WTC11 (cell line): ENCODE results near the gene RAI1. TPM values are rescaled to one million over a fixed set of nuclear protein-coding genes. Genes with fewer than 3 reads are reported as not detected.

Experiments used
- ATAC-seq: fragments of 200-7000 bp; cut with Tn5 transposase; 2 replicates; pipeline ENCODE4 v1.10.0; 2021; ENCODE audit warnings: mild to moderate bottlenecking, moderate library complexity
- CTCF ChIA-PET: fragments of 300-600 bp; sonication (Branson Sonifier 250); formaldehyde crosslinking; loops from one replicate; lab custom pipeline; 2021; ENCODE audit warnings: antibody characterized with exemption; lab: Charles Lee
- POLR2A ChIA-PET: fragments of 350-600 bp; sonication (Branson Sonifier 250); formaldehyde crosslinking; loops from one replicate; lab custom pipeline; 2021; ENCODE audit warnings: antibody characterized with exemption; lab: Charles Lee
- DNase-seq: peaks from one replicate; pipeline ENCODE4 v3.0.0; 2021; ENCODE audit warnings: low spot score
- H3K27ac Mint-ChIP-seq: 2 replicates; pipeline ENCODE4 v1.8.0; 2021; ENCODE audit warnings: mixed read lengths
- H3K27me3 Mint-ChIP-seq: 2 replicates; pipeline ENCODE4 v1.8.0; 2021; ENCODE audit warnings: low read depth, mild to moderate bottlenecking, moderate library complexity, mixed read lengths
- H3K36me3 Mint-ChIP-seq: 2 replicates; pipeline ENCODE4 v1.8.0; 2021; ENCODE audit warnings: mixed read lengths
- H3K4me1 Mint-ChIP-seq: 2 replicates; pipeline ENCODE4 v1.8.0; 2022; ENCODE audit warnings: mixed read lengths
- H3K4me3 Mint-ChIP-seq: 2 replicates; pipeline ENCODE4 v1.8.0; 2021; ENCODE audit warnings: mild to moderate bottlenecking, moderate library complexity, mixed read lengths
- H3K9me3 Mint-ChIP-seq: 2 replicates; pipeline ENCODE4 v1.8.0; 2021; ENCODE audit warnings: mixed read lengths
- ARID4B ChIP-seq: sonication (generic); formaldehyde crosslinking; IDR thresholded peaks from 2 replicates; pipeline ENCODE4 v1.8.0; 2023; ENCODE audit warnings: missing genetic modification reagents, mild to moderate bottlenecking, borderline replicate concordance
- CREM ChIP-seq: sonication (generic); formaldehyde crosslinking; IDR thresholded peaks from 2 replicates; pipeline ENCODE4 v1.8.1; 2022; ENCODE audit warnings: mild to moderate bottlenecking, missing genetic modification reagents, moderate library complexity
- CTCF ChIP-seq: fragments of 200-600 bp; IDR thresholded peaks from 2 replicates; pipeline ENCODE4 v1.8.0; 2022; ENCODE audit warnings: antibody characterized with exemption
- E2F4 ChIP-seq: sonication (generic); formaldehyde crosslinking; IDR thresholded peaks from 2 replicates; pipeline ENCODE4 v1.8.1; 2022; ENCODE audit warnings: low read depth, mild to moderate bottlenecking, moderate library complexity, missing genetic modification reagents, borderline replicate concordance
- ESRRA ChIP-seq: sonication (generic); formaldehyde crosslinking; IDR thresholded peaks from 2 replicates; pipeline ENCODE4 v1.8.1; 2022; ENCODE audit warnings: mild to moderate bottlenecking, missing genetic modification reagents, borderline replicate concordance
- GABPB1 ChIP-seq: sonication (generic); formaldehyde crosslinking; IDR thresholded peaks from 2 replicates; pipeline ENCODE4 v1.8.1; 2023; ENCODE audit warnings: mild to moderate bottlenecking, missing genetic modification reagents
- HMGXB4 ChIP-seq: sonication (generic); formaldehyde crosslinking; IDR thresholded peaks from 2 replicates; pipeline ENCODE4 v1.8.1; 2023; ENCODE audit warnings: mild to moderate bottlenecking, moderate library complexity, missing genetic modification reagents
- JUN ChIP-seq: sonication (generic); formaldehyde crosslinking; IDR thresholded peaks from 2 replicates; pipeline ENCODE4 v1.8.0; 2023; ENCODE audit warnings: mild to moderate bottlenecking, missing genetic modification reagents
- NR2C2 ChIP-seq: sonication (generic); formaldehyde crosslinking; IDR thresholded peaks from 2 replicates; pipeline ENCODE4 v1.8.0; 2022; ENCODE audit warnings: mild to moderate bottlenecking, missing genetic modification reagents
- PRDM15 ChIP-seq: sonication (generic); formaldehyde crosslinking; IDR thresholded peaks from 2 replicates; pipeline ENCODE4 v1.8.0; 2022; ENCODE audit warnings: missing genetic modification reagents
- PRRX2 ChIP-seq: fragments of 250-450 bp; sonication (Bioruptor Pico); IDR thresholded peaks from 2 replicates; pipeline ENCODE4 v1.8.0; 2021; ENCODE audit warnings: mild to moderate bottlenecking
- SMAD3 ChIP-seq: sonication (generic); formaldehyde crosslinking; IDR thresholded peaks from 2 replicates; pipeline ENCODE4 v1.8.0; 2022; ENCODE audit warnings: missing genetic modification reagents, mild to moderate bottlenecking, borderline replicate concordance
- SOX15 ChIP-seq: fragments of 250-450 bp; sonication (Bioruptor Pico); IDR thresholded peaks from 2 replicates; pipeline ENCODE4 v1.9.0; 2021; ENCODE audit warnings: mild to moderate bottlenecking
- TEAD4 ChIP-seq: sonication (generic); formaldehyde crosslinking; IDR thresholded peaks from 2 replicates; pipeline ENCODE4 v1.8.0; 2022; ENCODE audit warnings: mild to moderate bottlenecking, missing genetic modification reagents
- ZNF219 ChIP-seq: sonication (generic); formaldehyde crosslinking; IDR thresholded peaks from 2 replicates; pipeline ENCODE4 v1.8.0; 2023; ENCODE audit warnings: missing genetic modification reagents, mild to moderate bottlenecking, borderline replicate concordance
- ZNF232 ChIP-seq: sonication (generic); formaldehyde crosslinking; IDR thresholded peaks from 2 replicates; pipeline ENCODE4 v1.8.0; 2022; ENCODE audit warnings: mild to moderate bottlenecking, missing genetic modification reagents
- ZSCAN18 ChIP-seq: fragments of 250-450 bp; sonication (Bioruptor Pico); IDR thresholded peaks from 2 replicates; pipeline ENCODE4 v2.1.2; 2022; ENCODE audit warnings: mild to moderate bottlenecking, moderate library complexity
- total RNA-seq: library from RNA; stranded (reverse); gene quantifications from 3 replicates; pipeline ENCODE4 v1.2.3, GENCODE V29; 2021

The RAI1 gene
- total RNA-seq, 1 experiment from 2014 or later: 12.7 TPM

- Mint-ChIP-seq H3K27me3 (no peaks in the 10 kb centered on the region; the same call in none of the 2 replicates), H3K9me3 (no peaks in the 10 kb centered on the region), H3K4me3 (no peak overlapping the region), H3K36me3 (no peaks in the 10 kb centered on the region)
- ChIA-PET CTCF (interaction anchor here (0.7 kb wide), 1 partner anchor 52 kb away, joined by 3 read pairs; no protein-coding TSS in a partner anchor), POLR2A (no interaction called here)
- ATAC-seq (no peak), DNase-seq (no peak)
- TF ChIP-seq NR2C2 (no peak), ZSCAN18 (CRISPR knock-in tag) (no peak), CREM (CRISPR knock-in tag) (no peak), GABPB1 (CRISPR knock-in tag) (no peak), PRDM15 (CRISPR knock-in tag) (no peak), SMAD3 (CRISPR knock-in tag) (no peak), JUN (no peak), TEAD4 (CRISPR knock-in tag) (no peak), ZNF219 (CRISPR knock-in tag) (no peak), CTCF (no peak), E2F4 (no peak), ESRRA (CRISPR knock-in tag) (no peak), SOX15 (CRISPR knock-in tag) (no peak), HMGXB4 (CRISPR knock-in tag) (no peak), ARID4B (CRISPR knock-in tag) (no peak), PRRX2 (CRISPR knock-in tag) (no peak), ZNF232 (no peak)
- TF ChIP-seq, all 79 proteins: peak for 0
- Mint-ChIP-seq H3K4me1 (peaks cover 19% of the 10 kb centered on the region), H3K27ac (peak overlapping the region; percentile 37; the same call in 1 of the 2 replicates)
These were observed 87.3 kb downstream of the RAI1 start for GRCh38 chr17:17768424-17769088.
